ENCODE measurements around the gene SREBF2.
"Not testable (repeated sequence)": the region's sequence is repeated elsewhere in the genome, so short reads cannot be mapped to it uniquely, and the experiment has no call there.

SREBF2 gene

DNA sequence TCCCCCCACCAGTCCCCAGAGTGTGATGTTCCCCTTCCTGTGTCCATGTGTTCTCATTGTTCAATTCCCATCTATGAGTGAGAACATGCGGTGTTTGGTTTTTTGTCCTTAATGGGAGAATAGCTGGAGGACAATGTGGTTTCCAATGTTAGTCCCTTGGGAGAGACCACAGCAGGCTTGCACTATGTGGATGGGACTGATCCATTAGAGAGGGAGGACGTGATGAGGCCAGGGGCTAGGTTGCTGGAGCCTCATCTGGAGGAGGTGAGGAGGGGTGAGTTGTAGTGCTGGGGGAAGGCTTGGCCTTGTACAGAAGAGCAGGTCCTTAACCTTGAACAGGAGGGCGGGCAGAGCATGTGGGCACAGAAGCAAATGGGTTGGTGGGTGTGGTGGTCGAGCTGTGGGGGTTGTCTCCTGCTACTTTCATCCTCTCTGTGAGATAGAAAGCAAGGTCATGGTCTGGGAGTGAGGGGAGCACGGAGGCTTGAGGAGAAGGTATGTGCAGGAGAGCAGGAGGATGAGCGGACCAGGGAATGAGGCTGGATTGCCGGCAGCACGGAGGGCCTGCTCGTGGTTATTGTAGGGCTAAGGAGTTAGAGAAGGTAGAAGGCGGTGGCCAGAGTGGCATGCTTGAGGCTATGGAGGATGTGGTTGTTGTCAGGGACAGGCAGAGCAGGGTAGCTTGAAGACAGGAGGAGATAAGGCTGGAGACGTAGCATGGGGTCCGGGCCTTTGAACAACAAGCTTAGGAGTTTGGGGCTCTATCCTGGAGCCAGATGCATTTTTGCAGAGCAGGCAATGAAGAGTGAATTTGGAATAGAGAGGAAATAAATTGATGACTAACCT, 11.2 kb upstream of the SREBF2 start:
- DNase-seq = no peak

DNA sequence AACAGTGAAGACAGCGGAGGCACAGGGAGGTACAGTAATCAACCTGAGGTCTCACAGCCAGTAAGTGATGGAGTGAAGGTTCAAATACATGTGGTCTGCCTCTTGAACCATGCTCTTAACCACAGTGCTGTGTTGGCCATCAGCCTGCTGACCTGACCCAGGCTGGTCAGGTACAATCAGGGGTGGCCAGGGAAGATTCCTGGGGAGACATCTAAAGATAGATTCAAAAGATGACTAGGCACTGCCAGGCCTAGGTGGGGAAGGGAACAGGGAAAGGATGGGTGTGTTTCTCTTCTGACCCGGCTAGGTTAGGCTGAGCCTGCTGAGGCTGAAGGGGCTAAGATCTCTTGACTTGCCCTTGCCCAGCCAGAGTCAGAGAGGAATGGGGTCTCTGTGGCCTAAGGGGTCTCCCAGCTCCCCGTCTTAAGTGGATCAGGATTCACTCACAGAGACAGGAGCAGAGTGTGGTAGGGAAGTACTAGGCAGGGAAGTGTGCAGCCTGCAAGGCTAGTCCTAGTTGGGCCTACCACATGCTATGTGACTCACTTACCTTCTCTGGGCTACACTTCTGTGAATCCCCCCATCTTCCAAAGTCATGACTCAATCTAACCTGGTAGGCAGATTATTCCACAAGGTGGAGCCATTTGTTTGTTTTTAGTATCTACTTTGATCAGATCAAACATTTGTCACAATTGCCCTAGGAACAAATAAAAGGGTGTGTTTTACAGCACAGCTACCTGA, 10.4 kb upstream of the SREBF2 start:
- peak; percentile 71 for DNase-seq

DNA sequence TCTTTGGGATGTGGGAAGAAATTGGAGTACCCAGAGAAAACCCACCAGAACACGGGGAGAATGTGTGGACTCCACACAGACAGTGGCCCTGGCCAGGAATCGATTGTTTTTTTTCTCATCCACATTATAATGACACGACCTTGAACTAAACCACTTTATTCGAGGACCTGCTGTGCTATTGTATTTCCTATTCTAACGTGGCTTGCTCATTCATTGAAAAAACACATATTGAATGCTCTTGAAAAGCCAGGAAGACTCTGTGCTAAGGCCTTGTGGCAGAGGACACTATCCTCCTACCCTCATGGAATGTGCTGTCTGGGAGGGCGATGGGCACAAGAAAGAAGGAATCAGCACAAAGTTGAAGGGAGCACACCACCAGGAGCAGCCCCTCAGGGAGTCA, 9.1 kb upstream of the SREBF2 start:
- DNase-seq = no peak

DNA sequence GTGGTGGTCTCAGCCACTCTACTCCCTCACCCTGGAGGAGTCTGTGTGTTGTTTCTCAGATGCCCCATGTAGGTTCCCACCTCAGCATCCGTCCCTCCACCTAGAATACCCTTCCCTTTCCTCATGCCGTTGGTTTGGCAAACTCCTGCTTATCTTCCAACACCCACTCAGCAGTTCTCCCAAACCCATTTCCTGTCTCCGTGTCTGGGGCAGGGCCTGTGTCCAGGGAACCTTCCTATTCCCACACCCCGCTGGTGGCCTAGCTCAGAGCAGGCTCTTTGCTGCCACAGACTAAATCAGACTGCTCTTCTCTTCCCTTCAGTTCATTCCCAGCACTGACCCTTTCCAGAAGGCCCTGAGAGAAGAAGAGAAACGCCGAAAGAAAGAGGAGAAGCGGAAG, 7.5 kb upstream of the SREBF2 start:
- DNase-seq = no peak

DNA sequence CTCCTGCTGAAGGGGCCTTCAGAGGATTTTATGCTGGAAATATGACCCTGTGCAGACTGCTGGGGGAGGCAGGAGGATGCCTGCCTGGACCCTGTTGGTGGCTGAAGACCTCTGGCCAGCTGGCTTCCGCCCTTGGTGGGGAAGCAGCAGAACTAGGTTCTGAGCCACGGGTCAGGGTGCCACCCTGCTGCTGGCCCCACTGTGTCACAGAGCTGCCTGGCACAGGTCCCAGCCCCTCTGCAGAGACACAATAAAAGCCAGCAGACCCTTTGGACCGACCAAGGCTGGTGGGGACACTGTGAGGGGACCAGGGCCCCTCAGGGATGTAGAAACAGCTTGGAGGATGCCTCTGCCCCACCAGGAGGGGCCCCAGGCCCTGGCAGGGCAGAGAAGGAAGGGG, 6.9 kb upstream of the SREBF2 start:
- DNase-seq = no peak

DNA sequence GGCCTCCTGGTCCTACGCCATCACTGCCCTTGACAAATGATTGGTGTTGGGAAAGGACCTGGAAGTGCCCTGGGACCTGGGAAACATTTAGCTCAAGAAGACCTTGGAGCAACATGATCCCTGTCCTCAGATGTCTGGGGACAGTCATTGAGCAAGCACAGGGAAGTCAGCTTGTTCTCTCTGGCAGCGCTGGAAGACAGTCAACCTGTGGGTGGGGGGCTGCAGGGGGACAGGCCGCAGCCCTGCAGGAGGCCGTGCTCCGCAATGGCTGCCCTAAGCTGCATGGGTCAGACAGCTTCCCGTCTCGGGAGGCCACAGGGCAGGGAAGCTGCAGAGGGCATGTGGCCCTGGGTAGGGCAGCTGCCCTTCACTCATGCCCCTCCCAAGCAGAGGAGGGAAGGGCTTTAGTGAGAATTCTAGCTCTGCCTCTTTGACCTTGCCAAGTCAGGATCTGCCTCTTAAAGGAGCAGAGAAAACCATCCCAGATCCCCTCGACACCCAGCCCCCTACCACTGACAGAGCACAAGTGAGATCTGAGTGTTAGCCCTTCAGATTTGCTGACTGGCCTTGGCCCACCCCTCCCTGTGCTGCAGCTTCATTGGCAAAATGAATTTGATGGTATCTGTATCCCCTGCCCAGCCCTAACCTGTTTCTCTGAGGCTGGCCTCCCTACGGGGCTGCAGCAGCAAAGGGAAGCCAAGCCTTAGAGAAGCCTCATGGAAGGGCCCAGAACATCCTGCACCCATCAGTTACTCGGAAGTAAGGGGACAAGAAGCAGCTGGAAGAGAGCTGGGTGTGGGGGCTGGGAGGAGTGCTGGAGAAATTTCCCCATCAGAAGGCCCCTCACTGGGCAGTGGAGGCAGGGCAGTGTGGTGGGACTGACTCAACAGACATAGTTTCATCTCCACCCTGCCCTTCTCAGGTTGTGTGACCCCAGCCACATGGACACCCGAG, 6.2 kb upstream of the SREBF2 start:
- no peak for DNase-seq

DNA sequence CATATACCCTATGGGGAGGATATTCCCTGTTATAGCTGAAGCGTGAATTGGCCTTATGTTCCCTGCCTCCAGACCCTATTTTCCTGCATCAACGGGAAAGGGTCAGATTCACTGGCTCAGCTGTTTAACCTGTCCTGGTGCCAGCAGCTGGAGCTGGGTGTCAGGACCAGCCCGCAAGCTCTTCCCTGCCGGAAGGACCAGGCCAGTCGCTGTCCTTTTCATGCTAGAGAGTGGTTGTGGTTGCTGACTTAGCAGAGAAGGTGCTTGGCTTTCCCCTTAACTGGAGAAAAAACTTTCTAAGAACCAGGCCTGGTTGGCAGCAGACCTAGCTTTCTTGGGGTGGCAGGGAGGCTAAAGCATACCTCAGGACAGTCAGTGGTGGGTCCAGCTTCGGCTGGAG, 5.2 kb upstream of the SREBF2 start:
- no peak for DNase-seq

DNA sequence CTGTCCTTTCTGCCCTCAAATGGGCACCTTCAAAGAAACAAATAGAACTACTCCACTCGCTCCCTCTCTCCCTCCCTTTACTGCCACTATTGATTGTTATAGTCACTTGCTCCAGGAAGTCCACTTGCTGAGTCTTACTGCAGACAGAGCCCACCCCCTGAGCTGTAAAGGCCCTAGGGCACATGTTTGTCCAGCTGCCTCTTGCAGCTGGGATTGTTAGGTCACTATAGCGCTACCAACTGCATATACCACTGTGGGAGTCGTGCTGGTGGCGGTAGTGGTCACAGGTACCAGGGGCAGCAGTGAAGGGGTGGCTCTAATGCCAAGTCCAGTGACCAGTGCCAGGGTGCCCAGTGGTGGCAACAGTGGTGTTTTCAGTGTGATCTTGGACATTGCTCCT, 4.4 kb upstream of the SREBF2 start:
- DNase-seq = no peak

DNA sequence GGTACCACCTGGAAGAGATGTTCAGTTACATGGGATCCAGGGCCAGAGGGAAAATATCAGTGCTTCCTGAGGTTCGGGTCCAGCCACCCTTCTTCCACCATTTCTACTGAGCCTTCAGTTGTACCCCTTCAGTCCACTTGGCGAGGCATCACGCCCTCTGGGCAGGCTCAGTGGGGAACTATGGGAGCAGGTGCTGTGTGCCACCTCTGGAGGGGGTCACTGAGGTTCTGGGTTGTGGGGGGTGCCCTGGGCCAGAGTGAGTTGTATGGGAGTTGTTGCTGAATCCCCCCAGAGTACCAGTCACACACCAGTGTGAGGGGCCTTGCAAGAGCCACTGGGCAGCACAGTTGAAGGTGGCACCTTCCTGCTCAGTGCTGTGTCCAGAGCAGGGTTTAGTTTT, 2.7 kb upstream of the SREBF2 start:
- DNase-seq = no peak

DNA sequence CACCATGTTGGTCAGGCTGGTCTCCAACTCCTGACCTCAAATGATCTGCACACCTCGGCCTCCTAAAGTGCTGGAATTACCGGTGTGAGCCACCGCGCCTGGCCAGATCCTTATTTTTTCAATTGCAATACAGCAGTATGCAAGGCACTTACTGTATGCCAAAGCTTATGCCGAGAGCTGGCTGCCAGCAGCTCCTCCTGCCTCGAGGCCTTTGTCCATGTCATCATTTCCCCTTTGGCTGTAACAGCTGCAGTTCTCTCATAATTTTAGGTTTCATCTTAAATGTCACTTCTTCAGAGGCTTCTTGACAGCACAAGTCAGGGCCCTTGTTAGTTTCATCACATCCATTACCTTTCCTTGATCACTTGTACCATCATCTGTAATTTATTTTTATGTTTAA, 1.5 kb upstream of the SREBF2 start:
- no peak for DNase-seq

DNA sequence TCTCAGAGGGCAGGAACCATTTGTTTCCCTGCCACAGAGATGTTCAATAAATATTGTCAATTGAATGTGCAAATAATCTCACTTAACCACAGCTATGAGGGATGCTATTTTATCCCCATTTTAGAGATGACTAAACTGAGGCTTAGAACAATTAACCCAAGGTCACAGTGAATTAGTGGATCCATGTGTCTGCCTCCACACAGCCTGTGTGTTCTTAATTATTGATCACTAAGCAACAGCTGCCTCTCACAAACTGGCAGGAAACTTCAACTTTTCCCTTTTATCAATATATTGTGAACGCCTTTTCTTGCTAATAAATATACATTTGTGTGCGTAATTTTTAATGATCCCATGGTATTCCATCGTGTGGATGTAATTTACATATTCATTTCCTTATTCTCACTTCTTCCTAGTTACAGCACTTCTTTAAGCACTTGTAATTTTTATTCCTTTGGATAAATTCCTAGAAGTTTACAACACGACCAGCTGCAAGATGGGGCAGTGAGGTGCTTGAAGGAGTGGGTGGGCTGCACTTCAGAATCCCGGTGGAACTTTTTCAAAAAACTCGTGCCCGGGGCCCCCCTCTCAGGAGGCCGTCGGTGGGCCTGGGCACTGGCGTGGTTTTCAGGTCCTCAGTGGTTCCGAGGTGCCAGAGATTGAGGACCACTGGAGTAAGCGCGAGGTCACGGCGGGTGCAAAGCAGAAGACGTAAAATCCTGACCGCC, 915 bp upstream of the SREBF2 start:
- DNase-seq = no peak

DNA sequence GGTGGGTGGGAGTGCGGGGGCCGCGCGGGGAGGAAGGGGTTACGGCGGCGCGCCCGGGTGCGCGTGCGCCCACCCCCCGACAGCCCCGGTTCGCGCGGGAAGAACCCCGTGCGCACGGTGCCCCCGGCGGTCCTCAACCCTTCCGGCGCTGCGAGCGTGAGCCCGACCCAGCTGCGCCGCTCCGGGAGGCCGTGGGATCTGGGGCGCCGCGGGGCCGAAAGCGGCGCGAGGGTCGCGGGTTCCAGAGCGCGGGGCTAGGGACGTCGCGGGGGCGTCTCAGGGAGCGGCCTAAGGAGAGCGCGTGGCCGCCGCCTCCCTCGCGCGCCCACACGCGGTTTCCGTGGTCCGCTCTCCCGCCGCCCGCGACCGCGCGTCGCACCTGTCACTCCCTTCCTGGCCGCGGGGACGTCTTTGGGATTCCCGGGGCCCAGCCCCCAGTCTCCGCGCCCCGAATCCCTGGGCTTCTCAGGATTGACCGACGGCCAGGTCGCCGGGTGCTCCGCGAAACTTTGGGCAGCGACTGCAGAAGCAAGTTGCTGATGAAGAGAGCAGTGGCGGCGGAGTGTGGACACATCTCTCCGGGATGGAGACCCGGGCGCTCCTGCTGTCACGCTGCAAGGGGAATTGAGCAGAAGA, 582 bp downstream of the SREBF2 start:
- DNase-seq = peak; percentile 41

DNA sequence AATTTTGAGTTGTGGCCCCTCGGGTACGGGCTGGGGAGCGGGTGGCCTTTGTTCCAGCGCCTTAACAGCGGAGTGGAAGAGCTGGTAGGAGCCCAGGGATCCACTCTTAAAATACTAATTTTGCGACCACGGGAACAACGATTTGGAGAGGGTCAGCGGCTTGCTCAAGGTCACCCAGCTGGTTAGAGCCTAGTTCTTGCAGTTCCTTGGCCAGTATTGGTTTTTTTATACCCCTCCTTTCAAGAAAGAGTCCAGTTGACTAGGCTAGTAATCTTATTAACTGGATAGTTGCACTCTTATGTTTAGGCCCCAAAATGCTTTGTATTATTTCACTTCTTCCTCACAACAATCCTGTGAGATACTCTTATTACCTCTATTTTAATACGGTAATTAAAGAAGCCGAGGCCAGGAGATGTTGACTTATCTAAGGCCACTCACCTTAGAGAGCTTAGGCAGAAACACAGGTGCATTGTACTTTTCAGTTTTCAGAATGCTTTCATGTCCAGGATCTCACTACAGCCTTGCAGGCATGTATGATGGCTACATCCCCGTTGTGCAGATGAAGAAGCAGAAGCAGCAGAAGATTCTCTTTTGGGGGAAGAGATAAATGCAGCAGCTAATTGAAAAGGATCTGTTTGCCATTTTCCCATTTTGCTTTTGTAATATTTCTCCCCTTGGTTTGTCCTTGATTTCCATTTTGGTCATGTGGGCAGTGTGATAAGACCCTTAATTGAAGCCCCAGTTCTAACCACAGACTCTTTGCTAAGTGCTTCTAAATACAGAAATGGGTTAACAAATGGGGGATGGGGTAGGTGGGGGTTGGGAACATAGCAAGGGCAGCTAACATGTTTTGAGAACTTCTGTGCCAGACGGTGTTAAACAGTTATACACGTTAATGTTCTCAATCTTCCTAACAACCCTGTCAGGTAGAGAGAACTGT, 1.4 kb downstream of the SREBF2 start:
- no peak for DNase-seq

DNA sequence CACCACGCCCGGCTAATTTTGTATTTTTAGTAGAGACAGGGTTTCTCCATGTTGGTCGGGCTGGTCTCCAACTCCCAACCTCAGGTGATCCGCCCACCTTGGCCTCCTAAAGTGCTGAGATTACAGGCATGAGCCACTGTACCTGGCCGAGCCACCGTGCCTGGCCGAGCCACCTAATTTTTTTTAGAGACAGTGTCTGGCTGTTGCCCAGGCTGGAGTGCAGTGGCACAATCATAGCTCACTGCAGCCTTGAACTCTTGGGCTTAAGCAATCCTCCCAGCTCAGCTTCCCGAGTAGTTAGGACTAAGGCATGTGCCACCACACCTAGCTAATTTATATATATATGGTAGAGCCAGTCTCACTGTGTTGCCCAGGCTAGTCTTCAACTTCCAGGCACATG, 2.6 kb downstream of the SREBF2 start:
- not testable (repeated sequence) for DNase-seq

DNA sequence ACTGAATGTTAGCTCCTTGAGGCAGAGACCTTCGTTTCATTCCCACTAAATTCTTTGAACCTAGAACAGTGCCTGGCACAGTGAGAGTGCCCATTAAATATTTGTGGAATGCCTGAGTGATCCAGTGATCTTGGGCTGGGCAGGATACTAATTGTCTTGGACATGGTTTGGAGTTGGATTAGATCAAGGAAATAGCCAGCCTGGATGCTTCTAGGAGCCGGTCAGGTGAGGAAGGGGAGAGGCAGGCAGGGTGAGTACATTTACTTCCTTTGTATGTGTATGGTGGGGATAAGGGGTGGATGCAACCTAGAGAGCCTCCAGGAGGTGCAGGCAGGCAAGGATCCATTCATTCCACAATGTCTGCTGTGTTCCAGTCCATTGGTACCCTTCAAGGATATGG, 3.6 kb downstream of the SREBF2 start:
- DNase-seq = no peak

DNA sequence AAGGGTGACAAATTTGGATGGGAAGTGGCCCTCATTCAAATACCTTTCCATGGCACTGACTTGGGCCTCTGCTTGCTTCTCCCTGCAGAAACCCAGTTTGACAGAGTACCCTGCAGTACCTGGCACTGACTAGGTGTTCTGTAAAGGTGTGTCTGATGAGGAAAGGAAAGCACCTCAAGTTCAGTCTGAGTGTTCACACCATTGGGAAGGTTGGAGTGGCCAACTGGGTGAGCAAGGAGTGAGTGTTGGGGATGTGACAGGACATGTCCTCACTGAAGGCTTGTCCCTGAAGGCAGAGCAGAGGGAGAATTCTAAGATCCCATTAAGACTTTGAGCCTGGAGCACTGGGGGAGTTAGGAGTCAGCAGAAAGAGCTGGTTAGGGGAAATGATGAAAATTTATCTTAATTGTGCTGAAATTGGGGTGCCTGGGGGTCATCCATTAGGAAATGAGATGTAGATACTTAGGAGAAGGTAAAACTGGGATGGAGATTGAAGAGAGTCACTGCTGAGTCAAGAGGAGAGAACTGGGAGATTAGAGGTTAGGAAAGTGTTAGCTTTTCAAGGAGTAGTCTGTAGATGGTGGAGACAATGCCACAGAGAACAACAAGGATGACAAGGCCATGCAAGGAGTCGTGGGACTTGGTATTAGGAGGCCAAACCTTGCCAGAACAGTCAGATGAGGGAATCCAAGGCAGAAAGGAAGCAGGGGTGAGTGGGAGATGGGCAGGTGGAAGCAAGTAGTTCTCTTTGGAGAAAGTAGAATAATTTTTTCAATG, 6.1 kb downstream of the SREBF2 start:
- no peak for DNase-seq

DNA sequence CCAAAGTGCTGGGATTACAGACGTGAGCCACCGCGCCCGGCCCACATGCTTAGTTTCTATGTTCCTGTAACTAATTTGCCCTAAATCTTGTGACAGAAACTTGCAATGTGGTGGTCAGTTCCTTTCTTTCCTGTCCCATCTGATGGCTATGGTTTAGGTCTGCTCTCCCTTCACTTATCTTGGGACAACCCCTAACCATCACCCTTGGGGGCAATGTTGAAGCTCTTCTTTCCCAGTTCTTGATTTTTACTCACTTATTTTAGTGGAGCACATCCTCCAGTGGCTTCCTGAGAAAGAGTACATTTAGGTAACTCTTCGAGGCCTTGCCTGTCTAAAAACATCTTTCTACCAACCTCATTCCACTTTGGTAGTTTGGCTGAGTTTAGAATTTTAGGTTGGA, 7.3 kb downstream of the SREBF2 start:
- DNase-seq = no peak

DNA sequence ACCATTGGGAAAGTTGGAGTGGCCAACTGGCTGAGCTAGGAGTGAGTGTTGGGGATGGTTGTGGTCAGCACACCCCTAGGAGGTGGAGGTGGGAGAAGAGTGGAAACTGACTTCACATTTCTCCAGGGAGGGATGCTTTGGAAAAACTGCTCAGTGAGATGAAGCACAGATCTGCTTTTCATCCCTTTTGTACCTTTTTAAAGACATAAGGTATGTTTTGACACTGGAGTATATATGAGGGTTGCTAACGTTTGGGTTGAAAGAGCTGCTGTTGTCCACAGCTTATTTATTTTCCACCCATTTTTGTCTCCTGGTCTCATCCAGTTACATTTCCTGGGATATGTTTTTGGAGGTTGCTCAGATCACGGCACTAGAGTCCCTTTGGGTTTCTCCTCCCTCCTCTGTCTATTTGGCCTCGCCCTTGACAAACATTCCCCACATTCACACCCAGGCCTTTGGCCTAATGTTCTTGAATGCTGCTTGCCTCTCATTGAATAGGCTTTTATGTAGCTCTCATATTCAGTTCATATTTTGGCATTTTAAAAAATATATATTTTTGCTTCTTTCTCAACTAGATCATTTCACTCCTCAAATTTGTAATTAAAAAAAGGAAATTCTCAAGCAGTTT, 8.3 kb downstream of the SREBF2 start:
- no peak for DNase-seq
